Right kidney (tissue), 1 donor: Measurements from ENCODE around the gene TMPRSS7.
"Not testable (repeated sequence)": the region's sequence is repeated elsewhere in the genome, so short reads cannot be mapped to it uniquely, and the experiment has no call there.

Experiments
- DNase-seq: peaks from one replicate; pipeline ENCODE4 v3.0.0-alpha.2; 2016

Gene TMPRSS7

DNA sequence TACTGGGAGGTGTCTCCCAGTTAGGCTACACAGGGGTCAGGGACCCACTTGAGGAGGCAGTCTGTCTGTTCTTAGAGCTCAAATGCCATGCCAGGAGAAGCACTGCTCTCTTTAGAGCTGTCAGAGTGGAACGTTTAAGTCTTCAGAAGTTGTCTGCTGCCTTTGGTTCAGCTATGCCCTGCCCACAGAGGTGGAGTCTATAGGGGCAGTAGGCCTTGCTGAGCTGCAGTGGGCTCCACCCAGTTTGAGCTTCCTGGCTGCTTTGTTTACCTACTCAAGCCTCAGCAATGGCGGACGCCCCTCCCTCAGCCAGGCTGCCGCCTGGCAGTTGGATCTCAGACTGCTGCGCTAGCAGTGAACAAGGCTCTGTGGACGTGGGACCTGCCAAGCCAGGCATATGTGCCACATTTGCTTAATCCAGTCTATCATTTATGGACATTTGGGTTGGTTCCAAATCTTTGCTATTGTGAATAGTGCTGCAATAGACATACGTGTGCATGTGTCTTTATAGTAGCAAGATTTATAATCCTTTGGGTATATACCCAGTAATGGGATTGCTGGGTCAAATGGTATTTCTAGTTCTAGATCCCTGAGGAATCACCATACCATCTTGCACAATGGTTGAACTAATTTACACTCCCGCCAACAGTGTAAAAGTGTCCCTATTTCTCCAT, 38.0 kb downstream of the TMPRSS7 start:
- DNase-seq: not testable (repeated sequence)

DNA sequence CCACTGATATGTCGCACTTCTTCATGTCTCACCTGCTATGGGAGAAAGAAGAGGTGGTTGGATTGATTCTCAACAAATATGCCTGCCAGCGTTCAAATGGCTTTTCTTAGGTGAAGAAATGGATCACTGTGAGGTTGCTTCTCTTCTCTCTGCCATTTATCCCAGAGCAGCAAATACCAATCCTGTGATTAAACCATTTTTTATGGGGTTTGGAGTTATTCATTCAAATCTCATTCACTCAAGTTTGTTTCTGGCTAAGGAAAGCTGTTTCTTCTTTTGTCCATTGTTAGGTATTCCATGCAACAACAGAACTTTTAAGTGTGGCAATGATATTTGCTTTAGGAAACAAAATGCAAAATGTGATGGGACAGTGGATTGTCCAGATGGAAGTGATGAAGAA, 39.5 kb downstream of the TMPRSS7 start:
- DNase-seq: no peak

DNA sequence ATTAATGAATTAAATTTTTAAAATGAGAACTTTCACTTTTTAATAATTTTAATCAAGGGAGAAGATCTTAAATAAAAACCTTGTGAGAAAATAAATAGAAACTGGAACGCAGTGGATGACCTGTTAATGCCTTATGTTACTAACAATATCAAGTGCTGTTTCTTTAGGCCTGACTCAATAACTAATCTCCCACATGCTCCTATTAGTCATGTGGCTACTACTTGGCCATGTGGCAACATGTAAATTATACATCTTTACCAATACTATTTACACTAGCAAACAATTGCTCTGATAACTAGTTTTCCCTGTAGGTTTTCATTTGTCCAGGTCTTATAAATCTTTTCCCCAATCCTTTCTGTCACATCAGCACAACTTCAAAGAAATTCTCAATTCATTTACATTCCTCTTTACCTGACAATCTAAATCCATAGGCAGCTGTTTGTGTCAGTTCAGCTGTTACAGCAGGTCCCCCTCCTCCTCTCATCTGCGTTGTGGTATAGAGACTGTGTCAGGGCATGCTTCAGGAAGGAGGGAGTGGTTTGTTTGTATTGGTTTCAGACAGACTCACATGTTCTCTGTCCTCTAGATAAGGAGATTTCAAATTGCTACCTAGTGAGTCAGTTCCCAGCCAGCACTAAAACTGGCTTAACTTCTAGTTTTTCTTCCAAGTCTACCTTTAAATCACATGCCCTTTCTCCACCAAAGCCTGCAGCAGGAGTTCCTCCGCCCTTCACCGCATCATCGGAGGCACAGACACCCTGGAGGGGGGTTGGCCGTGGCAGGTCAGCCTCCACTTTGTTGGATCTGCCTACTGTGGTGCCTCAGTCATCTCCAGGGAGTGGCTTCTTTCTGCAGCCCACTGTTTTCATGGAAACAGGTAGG, 40.3 kb downstream of the TMPRSS7 start:
- no peak for DNase-seq

DNA sequence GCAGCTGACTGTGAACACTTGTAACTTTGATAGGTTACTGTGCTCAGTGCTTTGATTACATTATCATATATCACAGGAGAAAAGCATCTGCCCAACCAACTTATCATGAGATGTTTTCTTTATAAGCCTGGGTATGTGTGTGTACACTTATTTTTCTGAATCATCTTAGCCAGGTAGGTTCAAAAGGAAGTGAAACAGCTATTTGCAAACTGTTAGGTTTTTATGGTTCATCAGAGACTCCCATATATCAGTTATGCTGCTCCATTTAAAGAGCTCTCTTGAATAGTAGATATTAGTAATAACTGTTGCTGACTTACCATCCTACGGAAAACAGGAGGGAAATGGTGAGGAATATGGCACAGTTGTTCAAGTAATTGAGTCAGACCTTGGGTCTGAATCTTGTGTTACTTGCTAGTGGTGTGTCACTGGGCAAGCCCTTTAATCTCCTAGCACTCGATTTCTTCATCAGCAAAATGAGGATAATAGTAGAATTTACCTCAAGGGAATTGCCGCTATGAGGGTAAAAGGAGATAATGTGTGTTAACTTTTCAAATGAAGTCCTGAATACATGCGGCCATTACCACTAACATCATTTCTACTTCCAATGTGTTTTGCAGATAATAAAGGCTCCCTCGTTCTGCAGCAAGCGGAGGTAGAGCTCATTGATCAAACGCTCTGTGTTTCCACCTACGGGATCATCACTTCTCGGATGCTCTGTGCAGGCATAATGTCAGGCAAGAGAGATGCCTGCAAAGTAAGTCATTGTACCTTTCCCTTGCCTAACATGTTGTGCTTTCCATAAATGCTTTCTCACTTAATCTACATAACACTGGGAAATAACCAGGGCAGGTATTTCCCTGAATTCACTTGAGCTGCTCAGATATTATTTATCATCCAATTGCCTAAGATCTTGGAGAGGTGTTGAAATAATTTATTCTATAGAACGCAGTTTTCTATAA, 43.9 kb downstream of the TMPRSS7 start:
- DNase-seq: no peak

DNA sequence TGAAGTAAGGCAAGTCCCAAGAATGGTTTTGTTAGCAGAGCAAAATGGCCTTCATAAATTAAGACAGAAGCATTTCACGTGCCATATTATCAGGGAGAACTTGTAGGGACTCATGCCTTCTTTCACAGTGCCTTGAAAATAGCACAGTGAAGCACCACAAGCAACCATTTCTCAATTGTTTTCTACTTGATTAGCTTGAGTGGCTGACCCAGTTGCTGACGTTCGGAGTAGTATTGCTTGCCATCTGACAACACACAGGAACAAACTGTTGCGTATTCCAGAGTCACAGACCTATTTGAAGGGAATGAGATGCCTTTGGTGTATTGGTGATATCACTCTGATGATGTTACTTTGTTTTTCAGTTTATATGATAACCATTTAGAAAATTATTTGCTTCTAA, 48.7 kb downstream of the TMPRSS7 start:
- DNase-seq: no peak

DNA sequence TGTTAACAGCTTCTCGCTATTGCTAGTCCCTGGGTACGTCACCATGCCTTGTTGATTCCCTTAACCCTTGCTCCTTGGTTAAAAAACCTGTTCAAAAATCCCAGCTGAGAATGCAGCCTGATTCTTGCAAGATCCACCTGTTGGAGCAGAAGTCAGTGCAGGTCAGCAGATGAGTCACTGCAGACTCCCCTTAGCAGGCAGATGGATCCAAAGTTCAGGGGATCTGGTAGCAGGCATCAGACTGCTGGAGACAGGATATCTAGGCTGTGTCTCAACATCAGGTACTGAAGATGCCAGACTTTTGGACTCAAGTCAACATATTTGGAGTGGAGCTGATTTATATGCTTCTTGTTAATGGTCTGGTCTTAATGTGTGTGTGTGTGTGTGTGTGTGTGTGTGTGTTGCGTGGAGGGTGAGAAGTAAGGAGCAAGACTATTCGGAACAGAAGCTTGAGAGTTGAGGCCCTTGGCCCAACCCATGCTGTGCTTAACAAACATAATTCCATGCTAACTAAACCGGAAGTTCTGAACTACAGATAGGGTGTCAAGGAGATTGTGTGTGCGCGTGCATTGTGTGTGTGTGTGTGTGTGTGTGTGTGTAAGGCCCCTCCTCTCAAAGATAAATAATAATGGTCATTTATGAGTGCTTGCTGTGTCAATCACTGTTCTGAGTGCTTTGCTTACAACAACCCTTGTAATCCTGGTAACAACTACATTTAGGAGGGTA, 50.6 kb downstream of the TMPRSS7 start:
- no peak for DNase-seq

DNA sequence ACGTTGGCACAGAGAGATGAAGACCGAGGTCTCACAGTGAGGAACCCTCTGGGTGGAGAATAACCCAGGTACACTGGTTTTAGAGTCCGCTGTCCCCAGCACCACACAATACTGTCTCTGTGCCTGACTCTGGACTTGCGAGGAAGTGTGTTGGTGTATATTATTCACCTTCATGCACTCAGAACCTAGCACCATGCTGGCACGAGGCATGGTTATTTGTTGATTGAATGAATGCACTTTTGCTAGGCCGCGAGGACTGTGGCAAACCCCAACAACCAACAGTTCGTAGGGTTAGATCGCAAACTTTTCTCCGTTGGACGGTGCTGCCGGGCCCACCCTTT, 51.2 kb downstream of the TMPRSS7 start:
- no peak for DNase-seq

DNA sequence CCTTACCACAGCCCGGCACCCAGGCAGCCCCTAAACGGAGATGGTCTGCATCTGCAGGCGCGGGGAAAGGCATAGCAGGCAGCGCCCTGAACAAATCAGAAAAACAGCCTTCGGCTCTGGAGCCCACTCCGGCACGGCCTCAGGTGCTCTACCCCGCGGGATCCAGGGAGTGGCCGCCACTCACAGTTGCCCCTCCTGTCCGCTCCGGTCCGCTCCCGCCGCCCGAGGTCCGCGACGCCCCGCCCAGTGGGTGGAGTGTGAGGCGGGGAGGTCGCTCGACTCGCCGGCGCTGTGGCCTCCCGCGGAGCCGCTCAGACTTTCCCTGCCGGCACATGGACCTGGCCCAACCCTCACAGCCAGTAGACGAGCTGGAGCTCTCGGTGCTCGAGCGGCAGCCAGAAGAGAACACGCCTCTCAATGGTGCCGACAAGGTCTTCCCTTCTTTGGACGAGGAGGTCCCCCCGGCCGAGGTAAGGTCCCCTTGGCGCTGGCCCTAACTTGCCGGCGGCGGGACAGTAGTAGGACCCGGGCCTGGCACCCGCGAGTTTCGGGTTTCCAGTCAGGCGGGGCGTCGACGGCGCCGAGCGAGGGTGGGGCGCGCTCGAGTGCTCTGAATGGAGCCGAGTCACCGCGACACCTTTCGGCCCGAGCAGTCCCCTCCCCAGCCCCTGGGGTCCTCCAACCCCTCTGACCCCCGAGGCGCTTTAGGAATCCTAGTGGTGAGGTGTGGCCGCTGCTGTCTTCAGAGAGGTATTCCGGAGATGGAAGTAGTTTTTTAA, 51.7 kb downstream of the TMPRSS7 start, which contains the start of gene C3orf52:
Gene C3orf52, plus strand, starts transcription at position 314 of the 779 bp plus-strand sequence. Its CDS starts 19 bp downstream, at position 333.
- DNase-seq: peak; percentile 87

DNA sequence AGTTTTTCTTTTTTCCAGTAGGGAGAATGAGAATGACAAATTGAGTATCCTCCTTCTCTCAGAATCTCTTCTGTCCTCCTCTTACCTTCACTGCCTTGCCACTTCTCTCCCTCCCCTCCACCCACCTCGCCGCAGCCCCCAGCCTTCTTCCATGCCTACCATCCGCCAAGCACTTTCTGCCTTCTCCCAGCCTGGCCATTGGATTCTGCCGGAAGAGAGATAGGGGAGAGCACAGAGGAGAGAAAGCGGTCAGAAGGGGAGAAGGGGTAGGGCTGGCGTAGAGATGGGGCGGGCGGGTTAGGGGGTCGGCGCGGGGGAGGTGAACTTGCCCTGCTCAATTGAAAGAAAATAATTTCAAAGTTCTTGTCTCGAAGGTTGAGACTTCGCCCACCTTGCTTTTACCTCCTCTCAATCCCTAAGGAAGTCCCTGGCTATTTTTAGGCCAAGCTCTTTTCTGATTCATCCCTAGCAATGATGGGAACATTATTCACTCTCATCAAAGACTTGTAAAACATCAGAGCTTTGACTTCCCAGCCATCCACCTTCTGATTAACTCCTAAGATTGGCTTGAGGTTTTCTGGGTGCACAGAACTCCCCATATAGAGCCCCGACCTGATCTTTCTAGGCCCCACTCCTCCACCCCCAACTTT, 52.5 kb downstream of the TMPRSS7 start:
- no peak for DNase-seq

DNA sequence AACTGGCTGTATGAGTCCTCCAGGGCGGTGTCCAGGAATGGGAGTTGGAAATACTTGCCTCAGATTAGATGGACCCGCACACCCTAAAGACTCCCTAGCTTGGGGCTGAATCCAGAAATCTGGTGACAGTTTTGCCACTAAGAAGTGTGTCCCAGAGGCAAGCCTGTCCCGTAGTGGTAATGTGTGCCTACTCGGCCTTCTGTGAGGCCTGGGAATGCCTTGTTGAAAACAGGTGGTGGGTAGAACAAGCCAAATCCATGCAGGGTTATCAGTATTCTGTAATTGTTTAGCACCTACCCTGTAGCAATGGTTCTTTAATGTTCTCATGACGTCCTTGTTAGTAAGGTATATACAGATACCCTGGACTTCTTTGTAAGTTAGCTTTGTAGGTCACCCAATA, 53.2 kb downstream of the TMPRSS7 start:
- DNase-seq: no peak

DNA sequence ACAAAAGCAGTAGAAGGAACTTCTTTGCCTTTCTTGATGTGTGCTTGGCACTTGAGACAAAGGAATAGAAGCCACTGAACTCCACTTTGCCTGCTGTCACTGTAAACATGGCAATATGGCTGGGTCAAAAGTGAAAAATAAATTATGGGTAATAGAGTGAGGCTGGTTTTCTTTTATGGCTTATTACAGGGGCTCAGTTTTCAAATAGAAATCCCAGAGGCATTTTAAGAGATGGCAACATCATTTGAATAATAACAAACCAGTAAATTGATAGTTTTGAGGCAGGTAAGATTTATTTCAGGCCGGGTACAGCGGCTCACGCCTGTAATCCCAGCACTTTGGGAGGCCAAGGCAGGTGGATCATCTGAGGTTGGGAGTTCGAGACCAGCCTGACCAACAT, 54.4 kb downstream of the TMPRSS7 start:
- no peak for DNase-seq

DNA sequence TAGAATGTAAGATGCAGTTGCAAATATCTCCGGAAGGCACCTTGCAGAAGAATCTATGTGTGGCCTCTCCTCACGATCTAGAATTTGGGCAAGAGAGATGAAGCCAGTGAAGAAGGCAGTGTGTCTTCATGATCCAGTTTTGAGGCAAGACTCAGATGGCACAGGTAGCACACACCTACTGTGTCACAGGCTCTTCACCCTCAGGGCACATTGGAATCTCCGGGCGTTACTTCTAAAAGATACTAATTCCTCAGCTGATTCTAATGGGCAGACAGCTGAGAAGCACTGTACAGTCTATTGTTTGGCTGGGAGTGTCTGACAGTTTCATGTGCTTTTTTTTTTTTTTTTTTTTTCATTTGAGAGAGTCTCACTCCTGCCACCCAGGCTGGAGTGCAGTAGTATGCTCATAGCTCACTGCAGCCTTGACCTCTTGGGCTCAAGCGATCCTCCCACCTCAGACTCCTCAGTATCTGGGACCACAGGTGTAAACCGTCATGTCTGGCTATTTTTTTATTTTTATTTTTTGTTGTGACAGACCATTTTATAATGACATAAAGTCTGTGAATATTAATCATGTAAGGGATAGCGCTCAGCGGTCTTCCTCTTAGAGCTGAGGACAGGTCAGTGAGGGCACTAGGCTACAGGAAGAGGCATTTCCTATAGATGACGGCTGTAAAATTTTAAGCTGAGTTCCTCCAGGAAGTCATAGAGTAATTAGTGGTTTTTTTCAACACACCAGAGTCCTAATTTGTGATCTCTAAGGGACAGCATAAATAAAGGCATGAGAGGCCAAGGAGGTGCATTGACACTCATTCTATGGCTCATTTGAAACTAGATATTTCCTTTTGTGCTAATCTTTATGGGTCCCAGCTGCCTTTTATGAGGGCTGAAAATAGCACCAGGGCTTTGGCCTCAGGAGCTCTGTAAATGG, 55.7 kb downstream of the TMPRSS7 start:
- peak; percentile 50 for DNase-seq

DNA sequence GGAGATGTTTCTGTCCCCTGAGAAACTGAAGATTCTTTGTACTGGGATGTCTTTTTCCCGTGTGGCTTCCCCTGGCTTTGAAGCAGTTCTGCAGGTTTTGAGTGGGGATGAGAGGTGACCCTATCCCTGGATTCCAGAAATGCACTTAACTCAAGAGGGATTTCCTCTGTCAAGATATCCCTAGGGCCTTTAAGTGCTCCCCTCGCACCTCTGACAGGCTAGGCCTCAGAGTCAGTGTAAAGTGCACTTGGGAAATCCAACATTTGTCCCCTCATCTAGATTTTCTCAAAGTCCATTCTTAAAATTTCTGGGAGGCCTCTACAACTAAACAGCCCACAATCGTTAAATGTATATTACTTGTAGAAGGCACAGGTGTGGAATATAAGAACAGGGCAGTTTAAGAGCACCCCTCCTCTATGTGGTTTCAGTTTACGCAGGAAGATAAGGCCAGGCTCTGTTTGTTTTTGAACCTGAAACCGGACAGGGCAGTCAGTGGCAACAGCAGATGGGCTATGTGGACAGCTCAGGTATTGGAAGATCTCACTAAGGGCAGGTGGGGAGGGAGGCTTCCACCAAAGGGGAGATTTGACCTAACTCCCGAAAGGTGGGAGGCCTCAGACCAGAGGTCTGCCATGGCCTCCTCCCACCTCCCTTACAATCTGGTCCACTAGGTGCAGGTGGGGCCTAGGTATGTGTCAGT, 56.5 kb downstream of the TMPRSS7 start:
- peak; percentile 21 for DNase-seq

DNA sequence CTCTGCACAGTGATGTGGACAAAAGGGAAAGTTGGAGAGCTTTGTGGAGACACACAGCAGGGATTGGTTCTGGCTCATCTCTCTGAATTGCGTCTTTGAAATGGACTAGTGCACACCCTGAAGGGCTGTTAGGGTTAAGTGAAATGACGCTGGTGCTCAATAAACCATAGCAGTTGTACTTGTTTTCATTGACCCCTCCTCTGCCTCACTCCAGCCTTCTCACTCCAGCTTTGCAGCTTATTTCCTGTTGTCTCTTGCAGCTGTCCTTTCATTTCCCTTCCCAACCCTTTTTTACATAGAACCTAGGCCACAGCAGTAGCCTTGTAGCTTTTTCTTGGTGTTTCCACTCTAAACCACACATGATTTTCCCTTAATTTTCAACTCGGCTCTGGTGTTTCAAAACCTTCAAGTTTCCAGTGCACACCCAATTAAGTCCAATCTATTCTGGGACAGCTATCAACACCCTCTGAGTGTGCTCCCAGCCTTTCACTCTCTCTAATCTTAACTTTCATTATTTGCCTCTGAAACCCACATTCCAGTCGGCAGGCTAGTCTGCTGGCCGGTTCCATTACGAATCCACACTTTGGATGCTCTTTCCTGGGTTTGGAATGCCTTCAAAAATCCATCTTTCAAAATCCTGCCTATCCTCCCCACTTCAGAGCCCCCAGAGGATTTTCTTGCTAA, 58.1 kb downstream of the TMPRSS7 start:
- peak; percentile 27 for DNase-seq

DNA sequence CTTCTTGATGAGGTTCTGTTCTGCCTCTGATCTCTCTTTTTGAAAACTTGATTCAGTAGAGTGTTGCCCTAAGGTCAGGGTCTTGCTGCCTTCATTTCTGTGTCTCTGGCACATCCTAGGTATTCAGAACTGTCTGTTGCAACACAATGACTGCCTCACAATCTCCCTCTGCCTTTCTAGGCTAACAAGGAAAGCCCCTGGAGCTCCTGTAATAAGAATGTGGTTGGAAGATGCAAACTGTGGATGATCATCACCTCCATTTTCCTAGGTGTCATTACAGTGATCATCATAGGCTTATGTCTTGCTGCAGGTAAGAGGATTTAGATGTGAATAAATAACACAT, 58.6 kb downstream of the TMPRSS7 start:
- DNase-seq: no peak

DNA sequence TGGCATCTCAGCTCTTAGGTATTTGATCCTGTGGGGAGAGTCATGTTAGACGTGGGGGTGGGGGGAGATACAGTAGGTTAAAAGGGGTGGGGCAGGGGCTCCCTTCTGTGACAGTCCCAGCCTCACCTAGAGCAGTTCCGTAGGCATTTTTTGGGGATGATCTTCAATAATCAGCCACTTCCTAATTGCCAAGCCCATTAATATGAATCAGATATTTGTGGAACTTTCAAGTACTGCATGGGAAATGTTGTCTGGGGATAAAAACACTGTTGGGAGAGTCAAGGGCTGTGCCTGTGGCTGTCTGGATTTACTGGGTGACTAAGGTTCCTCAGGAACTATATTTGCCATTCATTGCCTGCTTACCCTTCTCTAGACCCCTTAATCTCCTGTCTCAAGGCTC, 61.2 kb downstream of the TMPRSS7 start:
- DNase-seq: no peak

DNA sequence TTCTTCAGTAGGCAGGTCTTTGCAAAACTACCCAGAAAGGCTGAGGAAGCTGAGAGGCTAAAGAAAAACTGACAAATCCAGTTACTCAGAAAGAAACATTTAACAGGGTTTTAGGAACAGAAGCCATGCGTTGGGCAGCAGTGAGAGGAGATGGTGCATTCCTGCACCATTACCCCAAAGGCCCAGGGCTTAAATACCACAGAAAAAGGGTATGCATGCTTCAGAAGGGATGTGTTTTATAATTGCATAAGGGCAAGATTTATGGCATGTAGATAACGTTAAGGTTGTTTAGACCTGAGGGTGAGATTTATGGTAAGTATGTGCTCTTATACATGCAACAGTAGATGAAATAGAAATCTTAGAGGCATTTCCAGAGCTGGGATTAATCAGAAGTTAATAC, 61.6 kb downstream of the TMPRSS7 start:
- no peak for DNase-seq

DNA sequence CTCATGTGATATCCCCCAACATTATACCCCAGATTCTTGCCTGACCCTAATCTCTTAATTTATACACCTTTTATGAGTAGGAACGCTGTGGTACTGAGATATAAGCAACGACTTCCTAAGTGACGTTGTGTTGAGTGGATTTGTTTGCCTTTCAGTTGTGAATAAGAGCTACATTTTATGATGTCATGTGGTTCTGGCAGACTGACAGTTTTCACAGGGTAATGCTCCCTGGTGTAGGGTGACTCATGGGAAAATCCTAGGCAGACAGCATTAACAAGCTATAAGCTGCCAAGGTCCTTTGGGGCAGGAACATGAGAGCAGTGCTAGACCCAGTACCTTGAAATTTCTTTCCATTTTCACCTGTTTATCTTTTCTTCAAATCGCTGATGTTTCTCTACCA, 62.8 kb downstream of the TMPRSS7 start:
- DNase-seq: no peak
